ENCODE measurements around the gene RASAL2.

DNA sequence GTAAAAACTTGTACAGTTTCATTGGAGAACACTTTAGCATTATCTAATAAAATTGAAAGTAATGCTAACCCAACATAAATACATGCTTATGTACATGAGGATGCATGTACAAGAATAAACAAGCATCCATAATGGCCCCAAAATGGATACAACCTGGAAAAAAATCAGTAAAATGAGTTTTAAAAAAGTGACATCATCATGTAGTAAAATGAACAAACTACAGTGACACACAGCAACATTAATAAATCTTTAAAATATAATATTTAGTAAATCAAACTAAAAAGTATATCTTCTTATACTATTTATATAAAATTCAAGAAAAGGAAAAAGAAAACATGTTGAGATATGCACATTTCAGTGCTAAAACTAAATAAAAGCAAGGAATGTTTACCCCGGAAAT is 262.4 kb downstream of the RASAL2 start:
- TF ChIP-seq, protein P1, sequence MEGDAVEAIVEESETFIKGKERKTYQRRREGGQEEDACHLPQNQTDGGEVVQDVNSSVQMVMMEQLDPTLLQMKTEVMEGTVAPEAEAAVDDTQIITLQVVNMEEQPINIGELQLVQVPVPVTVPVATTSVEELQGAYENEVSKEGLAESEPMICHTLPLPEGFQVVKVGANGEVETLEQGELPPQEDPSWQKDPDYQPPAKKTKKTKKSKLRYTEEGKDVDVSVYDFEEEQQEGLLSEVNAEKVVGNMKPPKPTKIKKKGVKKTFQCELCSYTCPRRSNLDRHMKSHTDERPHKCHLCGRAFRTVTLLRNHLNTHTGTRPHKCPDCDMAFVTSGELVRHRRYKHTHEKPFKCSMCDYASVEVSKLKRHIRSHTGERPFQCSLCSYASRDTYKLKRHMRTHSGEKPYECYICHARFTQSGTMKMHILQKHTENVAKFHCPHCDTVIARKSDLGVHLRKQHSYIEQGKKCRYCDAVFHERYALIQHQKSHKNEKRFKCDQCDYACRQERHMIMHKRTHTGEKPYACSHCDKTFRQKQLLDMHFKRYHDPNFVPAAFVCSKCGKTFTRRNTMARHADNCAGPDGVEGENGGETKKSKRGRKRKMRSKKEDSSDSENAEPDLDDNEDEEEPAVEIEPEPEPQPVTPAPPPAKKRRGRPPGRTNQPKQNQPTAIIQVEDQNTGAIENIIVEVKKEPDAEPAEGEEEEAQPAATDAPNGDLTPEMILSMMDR (IDR thresholded peaks at IDR 0.05): no peak
- TF ChIP-seq EZH2 (IDR thresholded peaks at IDR 0.05; ENCODE audit: borderline replicate concordance, insufficient read depth, low read depth, low read length, poor library complexity, severe bottlenecking): no peak
